Measurements from ENCODE around the gene ALK. TPM values are rescaled to one million over a fixed set of nuclear protein-coding genes. Genes with fewer than 3 reads are reported as not detected.

Gene ALK
- total and polyA plus RNA-seq, 2 experiments from 2014 or later, result 0.35 TPM; not detected in 1

- no peak for TF ChIP-seq NANOG (IDR thresholded peaks at IDR 0.05; ENCODE audit: borderline replicate concordance)
- no peak for TF ChIP-seq ZNF114 (CRISPR knock-in tag; IDR thresholded peaks at IDR 0.05)
- TF ChIP-seq ETS1 (IDR thresholded peaks at IDR 0.05), result no peak
- no peak for TF ChIP-seq EZH2 (IDR thresholded peaks at IDR 0.05; ENCODE audit: low read depth, unreplicated experiment)
- no peak for TF ChIP-seq CTCF (conservative IDR thresholded peaks at IDR 0.05; ENCODE audit: low read depth in 2 of 2)
- TF ChIP-seq ZNF462 (CRISPR knock-in tag; IDR thresholded peaks at IDR 0.05), result no peak
- TF ChIP-seq STAT1 (IDR thresholded peaks at IDR 0.05; ENCODE audit: unreplicated experiment), result no peak
- TF ChIP-seq ZNF331 (CRISPR knock-in tag; IDR thresholded peaks at IDR 0.05; ENCODE audit: low read depth), result no peak
- no peak for TF ChIP-seq CREB1 (CRISPR knock-in tag; IDR thresholded peaks at IDR 0.05; ENCODE audit: low read depth)
- TF ChIP-seq REST (IDR thresholded peaks at IDR 0.05; ENCODE audit: unreplicated experiment), result no peak
- TF ChIP-seq POLR2AphosphoS5 (IDR thresholded peaks at IDR 0.05; ENCODE audit: low read depth), result no peak
- no peak for TF ChIP-seq EZH2phosphoT487 (IDR thresholded peaks at IDR 0.05; ENCODE audit: unreplicated experiment)
- TF ChIP-seq JUNB (IDR thresholded peaks at IDR 0.05; ENCODE audit: unreplicated experiment), result no peak
- no peak overlapping the region for H2AFZ ChIP-seq
- Mint-ChIP-seq H3K27me3 (ENCODE audit: insufficient read depth, low read depth, poor library complexity) (no peaks in the 10 kb centered on the region), H3K4me3 (no peak overlapping the region), H3K36me3 (ENCODE audit: low read depth) (no peaks in the 10 kb centered on the region), H3K27ac (no peak overlapping the region), H3K4me1 (peaks cover 7% of the 10 kb centered on the region), H3K9me3 (no peaks in the 10 kb centered on the region)
- H4K20me1 ChIP-seq (replicated peaks; ENCODE audit: insufficient read depth), result no peaks in the 10 kb centered on the region
- no peak for ATAC-seq
- no peak for DNase-seq (ENCODE audit: low spot score)
- no peak overlapping the region for H3K27ac ChIP-seq (ENCODE audit: low read depth)
- H3K4me1 ChIP-seq (ENCODE audit: insufficient read depth), result no peaks in the 10 kb centered on the region; the same call in 1 of the 2 replicates
- H3K36me3 ChIP-seq (ENCODE audit: insufficient read depth), result no peaks in the 10 kb centered on the region
- no peaks in the 10 kb centered on the region for H3F3A ChIP-seq (replicated peaks; ENCODE audit: low read depth)
- peaks cover 5% of the 10 kb centered on the region; the same call in 1 of the 2 replicates for H3K9me2 ChIP-seq (ENCODE audit: insufficient read depth)
- no peaks in the 10 kb centered on the region for H3K79me2 ChIP-seq (replicated peaks; ENCODE audit: insufficient read depth)
- H3K27me3 ChIP-seq (ENCODE audit: insufficient read depth), result no peaks in the 10 kb centered on the region
- H3K4me3 ChIP-seq, result no peak overlapping the region
- no peak overlapping the region for H3K4me2 ChIP-seq
Observed at GRCh38 chr2:29811378-29811777, 110.0 kb downstream of the ALK start.
